NCI-H1694 (cell line): ENCODE measurements around the gene COL20A1.
"Not testable (repeated sequence)": the region's sequence is repeated elsewhere in the genome, so short reads cannot be mapped to it uniquely, and the experiment has no call there.

ENCODE experiments used
- DNase-seq: peaks from one replicate; lab custom pipeline; 2025; lab: John Stamatoyannopoulos, UW

The COL20A1 gene

DNA sequence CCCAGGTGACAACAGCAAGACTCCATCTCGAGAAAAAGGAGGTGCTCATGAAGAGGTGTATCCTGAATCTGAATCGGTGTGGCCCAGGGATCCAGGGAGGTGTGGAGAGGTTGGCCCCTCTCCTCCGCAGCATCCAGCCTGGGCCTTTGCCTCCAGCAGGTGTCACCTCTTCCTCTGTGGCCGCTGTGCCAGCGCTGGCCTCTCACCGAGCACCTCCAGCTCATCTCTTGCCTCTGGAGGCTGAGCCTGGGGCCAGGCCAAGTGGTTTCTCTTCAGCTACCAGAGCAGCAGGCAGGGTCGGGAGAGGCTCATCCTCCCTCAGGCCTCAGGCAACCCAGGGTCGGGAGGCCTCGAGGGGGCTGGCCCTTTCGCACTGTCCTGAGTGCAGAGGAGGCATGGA, 1.2 kb upstream of the COL20A1 start:
- no peak for DNase-seq

- DNase-seq, result no peak
These were observed 689 bp upstream of the COL20A1 start for GRCh38 chr20:63292292-63292701.

DNA sequence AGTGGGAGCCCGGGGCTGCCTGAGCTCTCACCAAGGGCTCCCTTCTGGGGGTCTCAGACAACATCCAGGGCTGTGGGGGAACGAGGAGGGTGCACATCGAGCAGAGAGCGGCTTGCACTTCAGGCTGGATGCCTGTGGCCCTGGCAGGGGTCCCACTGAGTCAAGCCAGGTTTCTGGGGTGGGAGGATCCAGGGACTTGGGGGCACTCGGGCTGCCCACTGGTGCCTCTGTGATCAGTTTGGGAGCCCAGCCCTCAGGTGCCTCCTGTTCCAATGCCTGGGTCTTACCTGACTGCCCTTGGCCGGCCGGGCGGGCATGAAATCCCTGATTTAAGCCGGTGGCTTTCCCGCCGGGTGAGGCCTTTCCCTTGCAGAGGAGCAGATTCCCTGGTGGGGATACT, 470 bp downstream of the COL20A1 start:
- no peak for DNase-seq

DNA sequence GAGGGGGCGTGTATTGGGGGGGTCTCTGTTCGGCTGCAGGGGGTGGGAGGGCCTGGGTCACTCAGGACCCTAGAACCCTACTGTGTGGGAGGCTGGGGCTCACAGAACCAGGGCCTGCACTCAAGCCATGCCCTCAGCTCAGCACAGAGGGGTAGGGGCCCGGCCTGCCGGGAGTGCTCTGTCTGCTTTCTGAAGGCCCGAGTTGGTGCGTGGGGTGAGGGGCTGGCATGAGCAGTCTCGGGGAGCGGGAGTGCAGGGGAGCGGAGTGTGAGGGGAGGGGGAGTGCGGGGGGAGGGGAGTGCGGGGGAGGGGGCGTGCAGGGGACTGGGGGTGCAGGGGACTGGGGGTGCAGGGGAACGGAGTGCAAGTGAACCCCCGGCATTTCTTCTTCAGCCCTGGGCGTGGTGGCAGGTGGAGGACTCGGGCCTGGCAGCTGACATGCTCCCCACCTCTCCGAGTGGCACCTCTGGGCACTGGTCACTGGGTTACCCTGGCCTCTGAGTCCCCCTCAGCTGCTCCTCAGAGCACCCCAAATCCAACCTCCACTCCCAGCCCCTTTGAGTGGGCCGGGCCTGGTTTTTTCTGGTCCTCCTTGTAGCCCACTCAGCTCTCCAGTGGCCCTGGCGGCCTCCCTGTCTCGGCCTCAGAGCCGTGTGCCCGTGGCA, 1.0 kb downstream of the COL20A1 start:
- no peak for DNase-seq

- DNase-seq, result no peak
These were observed 1.5 kb downstream of the COL20A1 start for GRCh38 chr20:63294536-63294900.

DNA sequence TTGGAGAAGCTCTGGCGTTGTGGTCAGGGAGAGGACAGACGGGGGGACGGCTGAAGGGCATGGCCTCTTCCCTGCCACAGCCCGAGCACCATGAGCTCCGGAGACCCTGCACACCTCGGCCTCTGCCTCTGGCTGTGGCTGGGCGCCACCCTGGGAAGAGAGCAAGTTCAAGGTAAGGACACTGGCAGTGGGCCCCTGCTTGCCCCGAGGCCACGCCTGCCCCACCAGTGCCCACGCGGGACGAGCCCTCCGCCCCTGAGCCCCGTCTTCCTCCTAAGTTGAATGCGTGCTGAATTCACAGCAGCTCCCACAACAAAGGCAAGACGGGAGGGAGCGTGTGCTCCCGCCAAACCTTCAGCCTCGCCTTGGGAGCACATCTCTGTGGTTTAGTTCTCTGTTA, 2.0 kb downstream of the COL20A1 start:
- no peak for DNase-seq

DNA sequence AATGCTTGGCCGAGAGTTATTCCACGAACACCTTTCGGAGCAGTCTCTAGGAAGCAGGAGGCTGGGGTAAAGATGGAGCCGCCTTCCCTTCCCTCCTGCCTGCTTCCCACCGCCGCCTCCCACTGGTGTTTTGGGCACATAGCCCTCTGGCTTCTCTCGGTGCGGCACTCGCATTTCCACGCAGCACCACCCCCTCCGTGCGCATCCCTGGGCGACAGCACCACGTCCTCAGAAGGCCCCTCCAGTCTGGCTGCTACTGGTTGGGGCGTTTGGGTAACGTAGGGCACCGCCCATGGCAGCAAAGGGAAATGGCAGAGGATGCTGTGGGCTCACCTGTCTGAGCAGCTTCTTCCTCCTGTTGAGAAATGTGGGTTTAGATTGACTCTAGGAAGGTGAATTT, 2.4 kb downstream of the COL20A1 start:
- DNase-seq, result no peak

GRCh38 chr20:63295846-63296245, 2.9 kb downstream of the COL20A1 start:
- DNase-seq, result no peak

GRCh38 chr20:63296531-63297299, 3.7 kb downstream of the COL20A1 start:
- DNase-seq, result no peak

DNA sequence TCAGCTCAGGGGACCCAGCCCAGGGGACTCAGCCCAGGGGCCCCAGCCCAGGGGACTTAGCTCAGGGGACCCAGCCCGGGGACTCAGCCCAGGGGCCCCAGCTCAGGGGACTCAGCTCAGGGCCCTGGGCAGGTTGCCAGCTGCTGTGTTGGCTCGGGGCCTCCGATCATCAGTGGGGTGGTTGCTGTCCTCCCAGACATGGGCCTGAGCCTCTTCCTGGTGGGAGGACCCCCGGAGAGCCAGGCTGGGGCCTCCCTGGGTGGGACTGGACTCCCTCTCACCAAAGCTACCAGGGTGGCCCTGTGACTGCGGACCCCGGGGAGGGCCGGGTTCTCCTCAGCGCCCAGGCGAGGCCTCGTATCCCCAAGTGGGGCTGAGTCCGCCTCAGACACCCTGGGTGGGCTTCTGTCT, 4.4 kb downstream of the COL20A1 start:
- DNase-seq, result no peak

DNA sequence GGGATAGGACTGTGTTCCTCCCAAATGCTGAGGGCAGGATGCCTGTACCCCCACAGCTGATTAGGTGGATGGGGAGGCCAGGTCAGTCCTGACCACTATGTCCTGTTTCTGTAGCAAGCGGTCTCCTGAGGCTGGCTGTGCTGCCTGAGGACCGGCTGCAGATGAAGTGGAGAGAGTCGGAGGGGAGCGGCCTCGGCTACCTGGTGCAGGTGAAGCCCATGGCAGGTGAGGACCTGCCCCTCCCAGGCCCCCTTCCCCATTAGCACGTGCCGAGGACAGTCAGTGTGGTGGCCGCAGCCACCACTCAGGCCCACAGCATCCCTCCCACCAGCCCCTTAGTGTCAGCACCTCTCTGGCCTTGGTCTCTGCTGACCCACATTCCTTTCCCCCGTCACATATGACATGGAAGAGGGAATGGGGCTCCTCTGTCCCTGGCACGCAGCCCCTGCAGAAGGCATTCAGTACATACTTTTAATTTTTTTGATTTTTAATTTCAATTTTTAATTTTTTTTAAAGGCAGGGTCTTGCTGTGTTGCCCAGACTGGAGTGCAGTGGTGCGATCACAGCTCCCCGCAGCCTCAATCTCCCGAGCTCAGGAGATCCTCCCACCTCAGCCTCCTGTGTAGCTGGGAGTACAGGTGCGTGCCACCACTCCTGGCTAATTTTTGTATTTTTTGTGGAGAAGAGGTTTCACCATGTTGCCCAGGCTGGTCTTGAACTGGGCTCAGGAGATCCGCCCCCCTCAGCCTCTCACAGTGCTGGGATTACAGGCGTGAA, 5.0 kb downstream of the COL20A1 start:
- no peak for DNase-seq

DNA sequence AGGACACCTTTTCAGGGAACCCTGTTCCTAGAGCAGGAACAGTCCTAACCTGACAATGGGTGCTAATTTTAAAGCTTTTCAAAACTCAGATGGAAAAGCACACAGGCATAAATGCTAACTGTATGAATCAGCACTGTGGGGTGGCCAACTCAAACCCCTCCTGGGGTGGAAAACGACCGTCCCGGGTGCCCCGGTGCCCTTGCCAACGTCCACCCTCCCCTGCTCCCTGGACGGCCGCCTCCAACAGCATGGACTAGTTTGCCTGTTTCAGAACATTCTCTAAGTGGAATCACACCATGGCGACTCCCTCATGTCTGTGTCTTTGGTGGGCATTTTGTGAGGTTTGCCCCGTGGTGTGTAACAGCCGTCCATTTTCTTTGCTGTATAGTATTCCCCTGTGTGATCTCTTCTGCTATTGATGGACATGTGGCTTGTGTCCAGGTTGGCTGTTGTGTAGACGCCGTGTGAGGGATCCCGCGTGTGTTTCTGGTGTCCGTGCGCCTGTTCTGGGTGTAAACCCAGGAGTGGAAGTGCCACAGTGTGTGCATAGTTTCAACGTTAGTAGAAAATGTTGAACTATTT, 5.8 kb downstream of the COL20A1 start:
- DNase-seq, result no peak

- DNase-seq, result no peak
These were observed 8.7 kb downstream of the COL20A1 start for GRCh38 chr20:63301671-63302070.

- no peak for DNase-seq
These were observed 10.2 kb downstream of the COL20A1 start for GRCh38 chr20:63303095-63303666.

DNA sequence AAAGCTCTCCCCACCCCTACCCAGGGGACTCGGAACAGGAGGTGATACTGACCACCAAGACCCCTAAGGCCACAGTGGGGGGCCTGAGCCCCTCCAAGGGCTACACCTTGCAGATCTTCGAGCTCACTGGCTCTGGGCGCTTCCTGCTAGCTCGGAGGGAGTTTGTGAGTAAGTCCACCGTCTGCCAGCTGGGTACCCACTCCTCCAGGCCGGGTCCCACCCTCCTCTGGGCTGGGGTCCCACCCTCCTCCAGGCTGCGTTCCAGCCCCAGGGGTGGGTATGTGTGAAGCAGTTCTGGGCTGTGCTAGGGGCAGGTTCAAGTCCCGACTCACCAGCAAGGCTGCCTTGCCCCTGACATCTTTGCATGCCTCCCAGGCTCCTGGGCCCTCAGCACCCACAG, 12.4 kb downstream of the COL20A1 start:
- DNase-seq, result no peak

- not testable (repeated sequence) for DNase-seq
These were observed 13.1 kb downstream of the COL20A1 start for GRCh38 chr20:63305933-63306672.

DNA sequence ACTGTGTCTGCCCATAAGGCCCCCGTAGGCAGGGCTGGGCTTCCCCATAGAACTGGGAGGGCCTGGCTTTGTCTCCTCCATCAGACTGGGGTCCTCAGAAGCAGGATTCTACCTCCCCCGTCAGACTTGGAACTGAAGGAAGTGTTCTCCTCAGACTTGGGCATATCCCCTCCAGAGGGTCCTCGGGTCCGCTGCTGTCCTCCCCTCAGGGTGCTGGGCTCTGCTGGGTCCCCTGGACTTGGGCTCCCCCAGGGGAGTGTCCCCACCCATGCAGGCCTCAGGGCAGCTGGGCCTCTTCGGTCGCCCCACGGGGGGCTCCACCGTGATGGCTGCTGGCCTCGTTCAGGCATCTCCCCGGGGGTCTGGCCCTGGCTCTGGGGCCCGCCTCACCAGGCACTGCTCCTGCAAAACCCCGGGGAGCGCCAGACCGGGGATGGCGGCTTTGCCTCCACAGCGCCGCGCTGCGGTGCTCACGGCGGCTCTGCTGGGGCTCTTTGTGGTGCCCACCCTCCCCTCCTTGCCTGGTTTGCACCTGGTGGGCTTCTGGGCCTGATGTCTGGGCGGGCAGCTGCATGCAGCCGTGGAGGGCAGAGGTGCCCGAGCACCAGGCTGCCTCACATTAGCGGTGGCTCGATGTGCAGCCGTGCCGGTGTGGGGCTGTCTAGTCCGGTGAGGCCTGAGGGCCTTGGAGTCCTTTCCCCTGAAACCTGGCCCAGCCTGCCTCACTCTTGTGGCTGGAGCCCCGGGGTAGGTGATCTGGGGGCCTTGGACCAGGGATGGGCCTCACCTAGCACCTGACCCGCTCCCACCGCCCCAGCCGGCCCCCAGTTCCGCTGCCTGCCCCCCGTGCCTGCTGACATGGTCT, 13.9 kb downstream of the COL20A1 start:
- no peak for DNase-seq

DNA sequence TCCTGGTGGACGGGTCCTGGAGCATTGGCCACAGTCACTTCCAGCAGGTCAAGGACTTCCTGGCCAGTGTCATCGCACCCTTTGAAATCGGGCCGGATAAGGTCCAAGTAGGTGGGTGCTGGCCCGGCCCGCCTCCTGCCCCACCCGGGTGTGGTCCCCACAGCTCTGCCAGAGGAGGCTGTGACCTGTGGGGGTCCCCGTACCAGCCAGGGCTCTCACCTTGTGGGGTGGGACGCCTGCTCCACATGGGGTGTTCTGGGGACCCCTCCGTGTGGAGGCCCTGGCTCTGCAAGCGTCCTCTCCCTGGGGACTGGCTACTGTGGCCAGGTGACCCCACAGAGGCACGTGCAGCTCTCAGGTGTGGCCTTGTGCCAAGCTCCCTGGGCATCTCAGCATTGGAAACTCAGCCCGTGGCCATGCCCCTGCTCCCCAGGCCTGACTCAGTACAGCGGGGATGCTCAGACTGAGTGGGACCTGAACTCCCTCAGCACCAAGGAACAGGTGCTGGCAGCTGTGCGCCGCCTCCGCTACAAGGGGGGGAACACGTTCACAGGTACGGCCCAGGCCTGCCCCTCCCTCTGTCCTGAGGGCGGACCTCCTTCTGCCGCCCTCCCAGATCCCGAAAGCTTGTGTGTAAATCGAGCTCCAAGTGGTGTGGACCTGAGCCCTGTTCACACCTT, 14.7 kb downstream of the COL20A1 start:
- no peak for DNase-seq

DNA sequence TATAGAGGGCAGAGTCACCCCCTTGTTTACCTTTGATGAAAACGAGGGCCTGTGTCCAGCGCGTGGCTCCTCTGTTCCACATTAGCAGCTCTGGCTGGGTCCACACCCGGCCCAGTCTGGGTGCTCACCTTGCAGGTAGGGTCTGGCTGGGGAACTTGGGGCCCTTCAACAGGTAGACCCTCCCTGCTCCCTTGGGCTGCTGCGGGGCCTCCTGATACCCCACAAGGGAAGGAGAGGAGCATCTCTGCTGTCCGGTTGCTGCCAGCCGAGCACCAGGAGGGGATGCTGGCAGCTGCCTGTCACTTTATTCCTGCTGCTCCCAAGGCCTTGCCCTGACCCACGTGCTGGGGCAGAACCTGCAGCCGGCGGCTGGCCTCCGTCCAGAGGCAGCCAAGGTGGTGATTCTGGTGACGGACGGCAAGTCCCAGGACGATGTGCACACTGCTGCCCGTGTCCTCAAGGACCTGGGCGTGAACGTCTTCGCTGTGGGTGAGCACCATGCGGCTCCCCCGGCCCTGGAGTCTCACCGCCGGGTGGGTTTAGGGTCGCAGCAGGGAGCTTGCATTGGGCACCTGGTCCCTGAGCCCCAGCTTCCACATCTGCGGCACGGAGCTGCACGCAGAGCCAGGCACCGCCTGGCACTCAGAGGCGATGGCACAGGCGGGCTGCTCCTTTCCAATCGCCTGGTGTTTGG, 15.4 kb downstream of the COL20A1 start:
- no peak for DNase-seq
